Upper lobe of left lung (tissue), 4 donors: ENCODE data around the gene MYO1E.

Experiments used
- CTCF ChIP-seq, 6 experiments: fragments of 450-650 bp in 4 of 6; fragments of 200-600 bp in 2 of 6; sonication (generic) in 2 of 6; IDR thresholded peaks; one replicate each; pipeline ENCODE4 v1.5.1; 2016 to 2019; ENCODE audit warnings: antibody characterized with exemption in 6 of 6
- EP300 ChIP-seq, 4 donors: sonication (generic); formaldehyde crosslinking; IDR thresholded peaks; one replicate each; pipeline ENCODE4 v1.5.1; 2017; ENCODE audit warnings: antibody characterized with exemption in 4 of 4, control low read depth in 2 of 4

DNA sequence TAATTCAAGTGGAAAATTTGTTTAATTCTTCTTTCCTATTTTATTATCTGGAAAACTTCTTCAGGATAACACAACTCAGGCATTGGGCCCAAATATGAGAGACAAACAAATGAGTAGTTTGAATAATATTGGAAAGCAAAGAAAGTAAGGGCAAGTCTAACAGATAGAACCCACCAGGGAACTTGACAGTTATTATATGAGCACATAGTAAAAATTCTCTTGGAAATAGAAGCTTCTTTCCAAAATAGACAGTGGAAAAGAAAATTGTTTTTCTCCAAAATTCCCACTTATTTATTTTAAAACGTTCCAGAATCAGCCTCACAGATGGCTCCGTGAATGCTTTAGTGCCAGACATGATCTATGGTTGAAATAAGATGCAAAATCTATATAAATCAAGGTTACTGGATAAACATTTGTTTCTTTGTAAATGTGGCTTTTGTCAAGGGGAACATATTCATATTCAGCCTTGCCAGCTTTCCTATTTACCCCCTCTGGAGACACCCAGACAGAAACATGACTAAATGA, 142.1 kb downstream of the MYO1E start:
- no peak for TF ChIP-seq CTCF (IDR thresholded peaks at IDR 0.05)
- no peak for TF ChIP-seq EP300 (IDR thresholded peaks at IDR 0.05)
